Activated CD8-positive, alpha-beta T cell treated with anti-CD3 and anti-CD28 coated beads for 36 hours (primary cell): ENCODE measurements around the gene CGA. TPM values are rescaled to one million over a fixed set of nuclear protein-coding genes. Genes with fewer than 3 reads are reported as not detected.

ENCODE experiments used
- ATAC-seq: fragments of 200-7000 bp; cut with Tn5 transposase; one replicate; pipeline ENCODE4 v1.10.0; 2021; ENCODE audit warnings: mild to moderate bottlenecking, moderate library complexity
- CTCF ChIA-PET: fragments of 350-600 bp; sonication (Branson Sonifier 250); formaldehyde crosslinking; loops from one replicate; lab custom pipeline; 2021; ENCODE audit warnings: antibody characterized with exemption; lab: Charles Lee
- POLR2A ChIA-PET: fragments of 350-600 bp; sonication (Branson Sonifier 250); formaldehyde crosslinking; loops from one replicate; lab custom pipeline; 2021; ENCODE audit warnings: antibody characterized with exemption; lab: Charles Lee
- DNase-seq: peaks from one replicate; pipeline ENCODE4 v3.0.0-alpha.2; 2020
- H3K27ac Mint-ChIP-seq: one replicate; pipeline ENCODE4 v1.8.0; 2021; ENCODE audit warnings: mild to moderate bottlenecking, mixed read lengths
- H3K27me3 Mint-ChIP-seq: one replicate; pipeline ENCODE4 v1.8.0; 2021; ENCODE audit warnings: mixed read lengths
- H3K36me3 Mint-ChIP-seq: one replicate; pipeline ENCODE4 v1.8.0; 2021; ENCODE audit warnings: low read depth, mixed read lengths
- H3K4me1 Mint-ChIP-seq: one replicate; pipeline ENCODE4 v1.8.0; 2021; ENCODE audit warnings: low read depth, mixed read lengths
- H3K4me3 Mint-ChIP-seq: one replicate; pipeline ENCODE4 v1.8.0; 2021; ENCODE audit warnings: mild to moderate bottlenecking, moderate library complexity, mixed read lengths
- H3K9me3 Mint-ChIP-seq: one replicate; pipeline ENCODE4 v1.8.0; 2021; ENCODE audit warnings: mixed read lengths
- CTCF ChIP-seq: fragments of 200-600 bp; IDR thresholded peaks from one replicate; pipeline ENCODE4 v1.8.0; 2022; ENCODE audit warnings: antibody characterized with exemption, mild to moderate bottlenecking
- intact Hi-C: fragments of 100-400 bp; cut with micrococcal nuclease; formaldehyde crosslinking; loops from one replicate; pipeline ENCODE4 v1.10.0; 2022
- total RNA-seq, 2 experiments: library from RNA; stranded (reverse); gene quantifications; one replicate each; pipeline ENCODE4 v1.2.3, GENCODE V29; 2021

The CGA gene
- total RNA-seq, 2 experiments from 2014 or later = not detected

DNA sequence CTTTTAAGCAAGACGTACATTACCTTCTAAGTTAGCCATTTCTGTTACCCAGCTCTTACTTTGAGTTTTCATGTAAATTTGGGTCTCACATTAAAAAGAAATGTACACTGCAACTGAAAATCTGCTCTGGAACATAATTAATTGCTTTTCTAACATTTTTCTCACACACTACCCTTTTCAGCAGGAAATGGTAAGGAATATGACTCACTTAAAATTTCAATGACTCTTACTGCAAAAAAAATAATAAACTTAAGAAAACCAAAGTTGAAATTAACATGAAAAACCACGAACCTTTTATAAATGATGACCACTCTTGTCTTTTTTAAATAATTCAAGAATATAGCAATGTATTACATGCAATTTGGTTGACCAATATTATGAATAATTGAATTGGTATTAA lies 1.3 kb downstream of the CGA start:
- Mint-ChIP-seq H3K9me3 (no peaks in the 10 kb centered on the region), H3K4me1 (no peaks in the 10 kb centered on the region), H3K36me3 (no peaks in the 10 kb centered on the region), H3K27ac (no peak overlapping the region), H3K4me3 (no peak overlapping the region), H3K27me3 (peaks cover 15% of the 10 kb centered on the region)
- DNase-seq (no peak), ATAC-seq (no peak)
- ChIA-PET CTCF (interaction anchor here (3.1 kb wide), 1 partner anchor 15 kb away, joined by 11 read pairs; no protein-coding TSS in a partner anchor), POLR2A (no interaction called here)
- intact Hi-C loops = no loop called here
- TF ChIP-seq CTCF = no peak

DNA sequence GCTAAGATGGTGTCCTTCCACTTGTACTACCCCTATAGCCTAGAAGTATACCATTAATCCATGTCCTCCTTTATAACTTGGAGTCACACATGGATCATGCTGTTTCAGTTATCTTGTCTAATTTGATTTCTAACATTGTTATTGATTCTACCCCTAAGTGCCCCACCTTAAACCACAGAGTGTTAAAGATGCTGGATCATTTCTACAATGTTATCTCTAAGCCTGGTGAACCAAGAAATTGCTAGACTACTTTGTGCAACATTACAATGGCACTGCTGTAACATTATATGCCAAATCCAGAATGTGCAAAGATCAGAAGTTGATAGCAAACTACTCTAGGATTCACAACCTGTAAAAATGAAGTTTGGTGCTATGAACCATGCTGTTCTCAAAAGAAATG lies 1.7 kb downstream of the CGA start:
- H3K27me3 Mint-ChIP-seq = peaks cover 15% of the 10 kb centered on the region
- POLR2A ChIA-PET = no interaction called here

DNA sequence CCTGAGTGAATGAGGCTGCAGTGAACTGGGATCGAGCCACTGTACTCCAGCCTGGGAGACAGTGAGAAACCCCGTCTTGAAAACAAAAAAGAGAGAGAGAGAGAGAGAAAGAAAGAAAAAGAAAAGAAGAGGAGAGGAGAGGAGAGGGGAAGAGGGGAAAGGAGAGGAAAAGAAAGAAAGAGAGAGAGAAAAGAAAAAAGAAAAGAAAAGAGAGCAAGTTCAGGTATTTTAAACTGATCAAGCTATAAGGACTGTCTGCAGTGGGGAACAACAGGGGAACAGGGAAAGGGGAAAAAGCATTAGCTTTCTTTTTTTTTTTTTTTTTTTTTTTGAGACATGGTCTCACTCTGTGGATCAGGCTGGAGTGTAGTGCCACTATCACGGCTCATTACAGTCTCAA lies 2.5 kb downstream of the CGA start:
- H3K36me3 Mint-ChIP-seq = no peaks in the 10 kb centered on the region
- intact Hi-C loops = no loop called here
- H3K4me3 Mint-ChIP-seq = no peak overlapping the region
- ChIA-PET CTCF (interaction anchor here (3.1 kb wide), 1 partner anchor 14 kb away, joined by 11 read pairs; no protein-coding TSS in a partner anchor), POLR2A (no interaction called here)
- no peak for DNase-seq
- H3K27ac Mint-ChIP-seq = no peak overlapping the region
- no peaks in the 10 kb centered on the region for H3K4me1 Mint-ChIP-seq
- peaks cover 15% of the 10 kb centered on the region for H3K27me3 Mint-ChIP-seq
- H3K9me3 Mint-ChIP-seq = no peaks in the 10 kb centered on the region
- no peak for TF ChIP-seq CTCF
- no peak for ATAC-seq

More for the DNA sequence above, 1.7 kb downstream of the CGA start:
- Mint-ChIP-seq H3K36me3 (no peaks in the 10 kb centered on the region), H3K27ac (no peak overlapping the region), H3K4me3 (no peak overlapping the region), H3K4me1 (no peaks in the 10 kb centered on the region), H3K9me3 (no peaks in the 10 kb centered on the region)
- ATAC-seq = no peak
- CTCF ChIA-PET = interaction anchor here (3.1 kb wide), 1 partner anchor 14 kb away, joined by 11 read pairs; no protein-coding TSS in a partner anchor
- TF ChIP-seq CTCF = no peak
- DNase-seq = no peak
- intact Hi-C loops = no loop called here

DNA sequence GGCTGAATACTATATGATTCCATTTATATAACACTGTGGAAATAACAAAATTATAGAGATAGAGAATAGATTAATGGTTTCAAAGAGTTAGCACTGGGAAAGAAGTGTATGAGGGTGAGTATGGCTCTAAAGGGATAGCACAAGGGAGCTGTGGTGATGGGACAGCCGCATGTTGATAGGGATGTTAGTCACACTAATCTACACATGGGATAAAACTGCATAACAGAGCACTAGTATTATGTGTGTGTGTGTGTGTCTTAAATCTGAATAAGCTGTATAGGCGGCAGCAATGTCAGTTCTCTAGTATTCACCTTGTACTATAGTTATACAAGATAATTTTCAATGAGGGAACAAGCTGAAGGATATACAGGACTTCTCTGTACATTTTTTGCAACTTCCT lies 5.8 kb downstream of the CGA start:
- H3K36me3 Mint-ChIP-seq = no peaks in the 10 kb centered on the region
- CTCF ChIA-PET = interaction anchor here (1.6 to 2.6 kb wide), 2 partner anchors 9 to 10 kb away, joined by 5 to 19 read pairs; no protein-coding TSS in a partner anchor
- no peak overlapping the region for H3K4me3 Mint-ChIP-seq
- no peaks in the 10 kb centered on the region for H3K4me1 Mint-ChIP-seq
- intact Hi-C loops = no loop called here
- peaks cover 10% of the 10 kb centered on the region for H3K27me3 Mint-ChIP-seq
- H3K9me3 Mint-ChIP-seq = no peaks in the 10 kb centered on the region
- POLR2A ChIA-PET = no interaction called here
- H3K27ac Mint-ChIP-seq = no peak overlapping the region
- no peak for TF ChIP-seq CTCF
- ATAC-seq (no peak), DNase-seq (no peak)

DNA sequence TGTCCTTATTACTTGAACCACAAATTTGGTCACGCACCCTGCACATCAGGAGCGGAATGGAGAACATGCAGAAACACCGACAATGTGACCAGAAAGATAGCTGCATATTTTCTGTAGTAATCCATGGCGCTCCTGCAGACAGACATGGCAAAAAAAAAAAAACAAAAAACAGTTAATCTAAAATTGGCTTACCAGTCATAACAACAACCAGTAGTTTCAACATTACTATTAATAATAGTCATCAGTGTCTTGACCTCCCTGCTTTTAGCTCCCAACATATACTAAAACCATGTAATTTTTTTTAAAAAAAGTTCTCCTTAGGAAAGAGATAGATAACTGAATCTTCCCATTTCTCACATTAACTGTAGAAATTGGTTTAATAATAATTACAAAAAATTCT lies 6.8 kb downstream of the CGA start:
- no peak overlapping the region for H3K27ac Mint-ChIP-seq
- no peaks in the 10 kb centered on the region for H3K36me3 Mint-ChIP-seq
- ATAC-seq = no peak
- intact Hi-C loops = no loop called here
- TF ChIP-seq CTCF = no peak
- no peaks in the 10 kb centered on the region for H3K9me3 Mint-ChIP-seq
- ChIA-PET POLR2A (no interaction called here), CTCF (interaction anchor here (2.6 kb wide), 1 partner anchor 9 kb away, joined by 19 read pairs; no protein-coding TSS in a partner anchor)
- no peak for DNase-seq
- H3K27me3 Mint-ChIP-seq = peaks cover 9% of the 10 kb centered on the region
- no peaks in the 10 kb centered on the region for H3K4me1 Mint-ChIP-seq
- H3K4me3 Mint-ChIP-seq = no peak overlapping the region
